ENCODE results near the gene USP24.

GRCh38 chr1:55059302-55060132 is 155.6 kb downstream of the USP24 start:
- TF ChIP-seq CTCF (conservative IDR thresholded peaks at IDR 0.05; ENCODE audit: low read length) (no peak), EZH2phosphoT487 (IDR thresholded peaks at IDR 0.05; ENCODE audit: borderline replicate concordance) (no peak)
